ENCODE results near the gene CARHSP1. TPM values are rescaled to one million over a fixed set of nuclear protein-coding genes. Genes with fewer than 3 reads are reported as not detected.

CARHSP1 gene
- total and polyA plus RNA-seq, 2 of the 4 experiments (the other 2 are of a cell fraction): 121 to 138 TPM

- peak overlapping the region; percentile 76 for H4K91ac ChIP-seq (ENCODE audit: insufficient read depth, low read depth, low read length)
- peaks cover 27% of the 10 kb centered on the region for H3K4me1 ChIP-seq (ENCODE audit: control insufficient read depth, insufficient read depth, low read length)
- peaks cover 14% of the 10 kb centered on the region for H3K36me3 ChIP-seq (ENCODE audit: control insufficient read depth, insufficient read depth, low read length)
- no peak overlapping the region for H3K18ac ChIP-seq (ENCODE audit: low read depth, low read length)
- CTCF ChIA-PET: interaction anchor here (0.5 to 1.1 kb wide), 2 partner anchors 123 to 1437 kb away, joined by 4 read pairs; no protein-coding TSS in a partner anchor
- dilution Hi-C loops (cut with HindIII; ENCODE audit: low sequenced_read_pairs, unreplicated experiment): no loop called here
- H3K4ac ChIP-seq (ENCODE audit: low read depth, low read length): peak overlapping the region; percentile 69
- peaks cover 34% of the 10 kb centered on the region for H4K20me1 ChIP-seq (ENCODE audit: insufficient read depth, low read length)
- no peak overlapping the region for H4K8ac ChIP-seq (ENCODE audit: low read depth in 2 of 2, low read length in 2 of 2)
- no peak overlapping the region for H4K5ac ChIP-seq (ENCODE audit: low read depth, low read length)
- no peak overlapping the region for H2BK5ac ChIP-seq (ENCODE audit: low read depth, low read length, poor library complexity, severe bottlenecking)
- in situ Hi-C loops (cut with MboI; ENCODE audit: low sequenced_read_pairs): no loop called here
- peak overlapping the region; percentile 78 for H3K23ac ChIP-seq (ENCODE audit: low read depth, low read length)
- peak; percentile 40 for ATAC-seq (ENCODE audit: low read depth)
- peak overlapping the region; percentile 94 for H2AK5ac ChIP-seq (ENCODE audit: low read depth, low read length)
- H2AFZ ChIP-seq (replicated peaks; ENCODE audit: low read length, poor library complexity): peak overlapping the region; percentile 65
- H2BK15ac ChIP-seq (ENCODE audit: low read depth, low read length): peak overlapping the region; percentile 77; the same call in 2 of the 3 replicates
- intact Hi-C loops (cut with micrococcal nuclease): loop anchor here (5.0 to 10.0 kb wide), 2 partner anchors 59 to 121 kb away; no protein-coding TSS in a partner anchor
- no peaks in the 10 kb centered on the region for H3K9me3 ChIP-seq (ENCODE audit: control insufficient read depth, insufficient read depth, low read length)
- H3K9me1 ChIP-seq (ENCODE audit: insufficient read depth, low read length): peaks cover 33% of the 10 kb centered on the region
- H3K4me3 ChIP-seq (ENCODE audit: insufficient read depth, low read depth, low read length): no peak overlapping the region
- H2BK20ac ChIP-seq (ENCODE audit: low read depth, low read length): peak overlapping the region; percentile 66; the same call in 1 of the 2 replicates
- peaks cover 3 to 56% of the 10 kb centered on the region in 2 experiments; a peak in 3 of 4 replicates for H3K79me1 ChIP-seq (ENCODE audit: low read depth in 1 of 2, low read length in 2 of 2)
- TF ChIP-seq MAFK (IDR thresholded peaks at IDR 0.05; ENCODE audit: low read depth, low read length) (no peak), CTCF (conservative IDR thresholded peaks at IDR 0.05; ENCODE audit: low read depth, low read length) (0 out of 2 replicates have a peak, but pooled peaks have one; percentile 19)
- H3K56ac ChIP-seq (ENCODE audit: extremely low read depth, insufficient read depth, low read length): no peak overlapping the region
- POLR2A ChIA-PET (ENCODE audit: unreplicated experiment): no interaction called here
- peak overlapping the region; percentile 66 for H2AK9ac ChIP-seq (replicated peaks; ENCODE audit: low read depth, low read length, poor library complexity)
- WGBS, 2 experiments (ENCODE audit: extremely low coverage in 2 of 2, insufficient read length in 1 of 2): 47% methylated on average over 4 of the region's 20 CpGs; no CpG with 5 or more reads in 1 of the 2 experiments
- DNase-seq: peak; percentile 51
- peak overlapping the region; percentile 77 for H3K14ac ChIP-seq (replicated peaks; ENCODE audit: low read depth, low read length)
- no peak overlapping the region for H3K27ac ChIP-seq (ENCODE audit: insufficient read depth, low read length)
- H2BK120ac ChIP-seq (ENCODE audit: low read depth, low read length): peak overlapping the region; percentile 65
- no peaks in the 10 kb centered on the region for H3K27me3 ChIP-seq (ENCODE audit: control insufficient read depth, insufficient read depth, low read length)
- no peak overlapping the region for H3K4me2 ChIP-seq (ENCODE audit: low read depth, low read length)
- BruUV-seq (replicated peaks): no TSS peak
- H3K9ac ChIP-seq (ENCODE audit: low read depth, low read length): no peak overlapping the region
Measured at GRCh38 chr16:8885674-8886592, 17.1 kb upstream of the CARHSP1 start.
